Skeletal muscle satellite cell (primary cell): ENCODE results near the gene CADPS.

ENCODE experiments used
- H3K27me3 ChIP-seq: 2 replicates; pipeline ENCODE4 v1.7.0; 2013; ENCODE audit warnings: low read length; ENCODE audit not compliant: control insufficient read depth, insufficient read depth
- H3K36me3 ChIP-seq: 2 replicates; pipeline ENCODE4 v1.7.0; 2013; ENCODE audit warnings: mild to moderate bottlenecking, control low read depth, low read length; ENCODE audit not compliant: insufficient read depth
- H3K4me1 ChIP-seq: 2 replicates; pipeline ENCODE4 v1.7.0; 2013; ENCODE audit warnings: low read length; ENCODE audit not compliant: control insufficient read depth, insufficient read depth
- H3K4me2 ChIP-seq: 2 replicates; pipeline ENCODE4 v1.7.0; 2013; ENCODE audit warnings: mild to moderate bottlenecking, low read length
- H3K4me3 ChIP-seq: 2 replicates; pipeline ENCODE4 v1.7.0; 2013; ENCODE audit warnings: low read length
- H3K9ac ChIP-seq: 2 replicates; pipeline ENCODE4 v1.7.0; 2013; ENCODE audit warnings: mild to moderate bottlenecking, low read depth, low read length, moderate library complexity
- H3K9me3 ChIP-seq: replicated peaks from 2 replicates; pipeline ENCODE4 v1.7.0; 2013; ENCODE audit warnings: mild to moderate bottlenecking, control low read depth, low read length

CADPS gene

DNA sequence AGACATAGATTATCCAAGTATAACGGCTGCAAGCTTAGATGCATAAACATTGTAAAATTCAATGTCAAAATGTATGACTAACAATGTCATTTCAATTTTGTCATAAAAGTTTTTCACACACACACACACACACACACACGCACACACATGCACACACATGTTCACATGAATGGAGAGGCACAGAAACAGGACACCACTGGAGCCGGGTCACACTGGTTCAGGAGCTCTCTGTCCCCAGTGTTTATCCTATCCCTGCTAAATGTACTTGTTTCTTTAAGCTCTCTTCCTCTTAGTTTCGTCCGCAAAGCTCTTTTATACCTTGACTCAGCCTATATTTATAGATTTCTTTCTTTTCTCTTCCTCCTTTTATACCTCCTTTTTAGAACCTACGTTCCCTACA, 249.9 kb downstream of the CADPS start:
- Histone ChIP-seq H3K4me3 (no peak overlapping the region), H3K36me3 (no peaks in the 10 kb centered on the region), H3K9me3 (no peaks in the 10 kb centered on the region), H3K9ac (no peak overlapping the region), H3K27me3 (no peaks in the 10 kb centered on the region), H3K4me2 (no peak overlapping the region), H3K4me1 (no peaks in the 10 kb centered on the region)

DNA sequence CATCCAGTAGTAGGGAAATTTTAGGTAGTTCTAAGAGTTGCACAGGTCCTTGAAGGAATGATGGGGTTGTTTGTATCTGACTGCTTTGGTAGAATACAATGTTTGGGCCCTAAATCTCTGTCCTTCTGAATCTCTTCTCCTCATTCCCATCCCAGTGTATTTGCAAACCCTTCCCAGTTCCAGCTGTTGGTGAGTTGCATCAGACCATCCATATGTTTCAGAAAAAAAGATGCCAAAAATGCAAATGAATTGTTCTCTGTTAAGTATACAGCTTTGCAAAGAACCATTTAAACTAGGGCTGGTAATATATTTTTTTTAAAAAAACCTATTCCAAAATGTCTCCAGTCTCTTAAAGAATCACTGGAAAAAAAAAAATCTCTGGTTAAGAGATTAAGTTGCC, 251.0 kb downstream of the CADPS start:
- Histone ChIP-seq H3K4me3 (no peak overlapping the region), H3K4me1 (no peaks in the 10 kb centered on the region), H3K36me3 (no peaks in the 10 kb centered on the region), H3K9me3 (no peaks in the 10 kb centered on the region), H3K9ac (no peak overlapping the region), H3K4me2 (no peak overlapping the region), H3K27me3 (no peaks in the 10 kb centered on the region)

- no peak overlapping the region for H3K4me2 ChIP-seq
- no peaks in the 10 kb centered on the region for H3K36me3 ChIP-seq
- no peak overlapping the region for H3K9ac ChIP-seq
- no peak overlapping the region for H3K4me3 ChIP-seq
- H3K27me3 ChIP-seq: no peaks in the 10 kb centered on the region
- H3K9me3 ChIP-seq: no peaks in the 10 kb centered on the region
- H3K4me1 ChIP-seq: peaks cover 3% of the 10 kb centered on the region
These were observed 252.6 kb downstream of the CADPS start for GRCh38 chr3:62622553-62623174.

- peaks cover 3% of the 10 kb centered on the region for H3K4me1 ChIP-seq
- no peak overlapping the region for H3K4me3 ChIP-seq
- no peak overlapping the region for H3K9ac ChIP-seq
- H3K27me3 ChIP-seq: no peaks in the 10 kb centered on the region
- no peaks in the 10 kb centered on the region for H3K9me3 ChIP-seq
- no peaks in the 10 kb centered on the region for H3K36me3 ChIP-seq
- H3K4me2 ChIP-seq: no peak overlapping the region
These were observed 253.3 kb downstream of the CADPS start for GRCh38 chr3:62621925-62622324.

GRCh38 chr3:62621176-62621575, 254.0 kb downstream of the CADPS start:
- H3K4me2 ChIP-seq: no peak overlapping the region
- no peaks in the 10 kb centered on the region for H3K36me3 ChIP-seq
- H3K27me3 ChIP-seq: no peaks in the 10 kb centered on the region
- peaks cover 3% of the 10 kb centered on the region for H3K4me1 ChIP-seq
- H3K9ac ChIP-seq: no peak overlapping the region
- no peak overlapping the region for H3K4me3 ChIP-seq
- H3K9me3 ChIP-seq: no peaks in the 10 kb centered on the region

GRCh38 chr3:62615258-62615849, 259.9 kb downstream of the CADPS start:
- Histone ChIP-seq H3K36me3 (no peaks in the 10 kb centered on the region), H3K27me3 (no peaks in the 10 kb centered on the region), H3K9ac (peak overlapping the region; percentile 29), H3K4me2 (peak overlapping the region; percentile 14), H3K4me3 (no peak overlapping the region), H3K9me3 (no peaks in the 10 kb centered on the region), H3K4me1 (peaks cover 40% of the 10 kb centered on the region)

DNA sequence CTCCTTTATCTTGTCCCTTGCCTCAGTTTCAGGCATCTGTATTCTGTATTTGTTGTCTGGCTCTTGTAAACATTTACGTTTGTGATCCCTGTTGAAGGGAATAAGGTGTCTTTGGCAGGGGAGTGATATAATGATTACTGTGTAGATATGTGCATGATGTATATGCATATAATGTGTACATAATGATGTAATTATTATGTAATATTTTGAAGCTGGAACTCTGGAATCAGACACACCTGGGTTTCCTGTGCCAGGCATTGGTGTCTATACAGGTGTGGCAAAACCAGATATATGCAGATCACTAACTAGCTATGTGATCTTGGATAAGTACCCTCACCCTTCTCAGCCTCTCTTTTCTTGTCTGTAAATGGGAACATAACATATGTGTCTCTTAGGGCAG, 260.7 kb downstream of the CADPS start:
- no peaks in the 10 kb centered on the region for H3K27me3 ChIP-seq
- no peak overlapping the region for H3K4me2 ChIP-seq
- H3K9me3 ChIP-seq: no peaks in the 10 kb centered on the region
- H3K4me1 ChIP-seq: peaks cover 40% of the 10 kb centered on the region
- H3K36me3 ChIP-seq: no peaks in the 10 kb centered on the region
- no peak overlapping the region for H3K9ac ChIP-seq
- H3K4me3 ChIP-seq: no peak overlapping the region

- Histone ChIP-seq H3K9ac (peak overlapping the region; percentile 51), H3K4me3 (no peak overlapping the region), H3K4me2 (peak overlapping the region; percentile 29), H3K27me3 (no peaks in the 10 kb centered on the region), H3K9me3 (no peaks in the 10 kb centered on the region), H3K4me1 (peaks cover 54% of the 10 kb centered on the region), H3K36me3 (no peaks in the 10 kb centered on the region)
These were observed 263.5 kb downstream of the CADPS start for GRCh38 chr3:62611541-62612240.

DNA sequence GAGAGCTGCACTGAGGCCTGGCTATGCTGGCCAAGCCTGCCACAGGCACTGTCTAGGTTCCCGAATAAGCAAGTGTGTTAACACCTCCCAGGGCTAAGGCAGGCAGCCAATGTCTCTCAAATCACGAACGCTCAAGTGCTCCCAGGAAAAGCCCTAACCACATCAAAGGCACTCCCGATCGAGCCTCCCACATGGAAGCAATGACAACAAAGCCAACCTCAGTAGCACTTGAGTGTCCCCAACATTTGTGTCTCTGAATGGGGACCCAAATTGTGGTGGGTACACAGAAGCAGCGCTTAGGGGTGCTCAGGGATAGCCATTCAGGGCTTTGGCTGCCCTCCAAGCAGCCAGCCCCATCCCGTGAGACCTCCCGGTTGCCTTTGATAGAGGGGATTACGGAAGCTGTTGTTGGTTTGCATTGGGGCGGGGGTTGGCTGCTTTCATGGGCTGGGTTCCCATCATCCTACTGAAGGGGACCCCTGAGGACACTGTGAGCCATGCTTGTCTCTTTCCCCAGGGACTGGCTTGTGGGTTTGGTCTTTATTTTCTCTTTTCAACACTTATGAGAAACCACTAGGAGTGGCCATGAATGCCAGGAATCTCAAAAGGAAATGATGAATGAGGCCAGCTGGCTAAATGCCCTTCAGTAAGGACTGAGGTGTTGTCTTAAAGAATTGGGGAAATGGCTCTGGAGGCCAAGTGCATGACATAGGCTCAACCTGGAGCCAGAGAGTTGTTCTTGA, 267.8 kb downstream of the CADPS start:
- Histone ChIP-seq H3K4me2 (peak overlapping the region; percentile 49), H3K9me3 (no peaks in the 10 kb centered on the region), H3K36me3 (no peaks in the 10 kb centered on the region), H3K4me1 (peaks cover 75% of the 10 kb centered on the region), H3K27me3 (no peaks in the 10 kb centered on the region), H3K4me3 (peak overlapping the region; percentile 20), H3K9ac (peak overlapping the region; percentile 72)

GRCh38 chr3:62605413-62606068, 269.7 kb downstream of the CADPS start:
- H3K4me2 ChIP-seq: peak overlapping the region; percentile 47
- H3K27me3 ChIP-seq: no peaks in the 10 kb centered on the region
- peak overlapping the region; percentile 53 for H3K9ac ChIP-seq
- H3K4me3 ChIP-seq: no peak overlapping the region
- no peaks in the 10 kb centered on the region for H3K36me3 ChIP-seq
- no peaks in the 10 kb centered on the region for H3K9me3 ChIP-seq
- peaks cover 76% of the 10 kb centered on the region for H3K4me1 ChIP-seq

- no peaks in the 10 kb centered on the region for H3K36me3 ChIP-seq
- H3K4me3 ChIP-seq: no peak overlapping the region
- H3K4me2 ChIP-seq: peak overlapping the region; percentile 47
- no peaks in the 10 kb centered on the region for H3K9me3 ChIP-seq
- no peaks in the 10 kb centered on the region for H3K27me3 ChIP-seq
- H3K4me1 ChIP-seq: peaks cover 82% of the 10 kb centered on the region
- H3K9ac ChIP-seq: peak overlapping the region; percentile 53
These were observed 270.4 kb downstream of the CADPS start for GRCh38 chr3:62604751-62605351.
